Osteocyte (in vitro differentiated cells): ENCODE data around the gene FOXR1. TPM values are rescaled to one million over a fixed set of nuclear protein-coding genes. Genes with fewer than 3 reads are reported as not detected.

Experiments
- DNase-seq: peaks from one replicate; pipeline ENCODE4 v3.0.0; 2021; ENCODE audit warnings: mixed read lengths; ENCODE audit not compliant: unreplicated experiment; ENCODE audit errors: extremely low spot score
- H3K27ac Mint-ChIP-seq: one replicate; pipeline ENCODE4 v1.8.0; 2021; ENCODE audit warnings: mild to moderate bottlenecking, mixed read lengths; ENCODE audit not compliant: unreplicated experiment
- H3K27me3 Mint-ChIP-seq: one replicate; pipeline ENCODE4 v1.8.0; 2021; ENCODE audit warnings: mixed read lengths; ENCODE audit not compliant: unreplicated experiment
- H3K36me3 Mint-ChIP-seq: one replicate; pipeline ENCODE4 v1.8.0; 2021; ENCODE audit warnings: mixed read lengths; ENCODE audit not compliant: unreplicated experiment
- H3K4me1 Mint-ChIP-seq: one replicate; pipeline ENCODE4 v1.8.0; 2021; ENCODE audit warnings: mixed read lengths; ENCODE audit not compliant: unreplicated experiment
- H3K4me3 Mint-ChIP-seq: one replicate; pipeline ENCODE4 v1.8.0; 2021; ENCODE audit warnings: mild to moderate bottlenecking, moderate library complexity, mixed read lengths; ENCODE audit not compliant: unreplicated experiment
- H3K9me3 Mint-ChIP-seq: one replicate; pipeline ENCODE4 v1.8.0; 2021; ENCODE audit warnings: mixed read lengths; ENCODE audit not compliant: unreplicated experiment
- CTCF ChIP-seq: fragments of 200-600 bp; sonication (generic); IDR thresholded peaks from 2 replicates; pipeline ENCODE4 v1.5.0; 2021; ENCODE audit warnings: antibody characterized with exemption, mild to moderate bottlenecking, moderate library complexity
- total RNA-seq: library from RNA; stranded (reverse); gene quantifications from 2 replicates; pipeline ENCODE4 v1.2.1, GENCODE V29; 2021

FOXR1 gene
- total RNA-seq, 1 donor from 2014 or later: not detected

GRCh38 chr11:118924591-118925585 lies 46.7 kb upstream of the FOXR1 start:
- DNase-seq: peak; percentile 86
- no peaks in the 10 kb centered on the region for H3K27me3 Mint-ChIP-seq
- TF ChIP-seq CTCF: no peak
- H3K27ac Mint-ChIP-seq: peak overlapping the region; percentile 90
- peaks cover 2% of the 10 kb centered on the region for H3K36me3 Mint-ChIP-seq
- H3K4me1 Mint-ChIP-seq: peaks cover 62% of the 10 kb centered on the region
- H3K4me3 Mint-ChIP-seq: peak overlapping the region; percentile 97
- no peaks in the 10 kb centered on the region for H3K9me3 Mint-ChIP-seq

GRCh38 chr11:118927554-118928100 lies 43.9 kb upstream of the FOXR1 start:
- no peak for DNase-seq
- Mint-ChIP-seq H3K27ac (peak overlapping the region; percentile 90), H3K4me1 (peaks cover 49% of the 10 kb centered on the region), H3K27me3 (no peaks in the 10 kb centered on the region), H3K4me3 (peak overlapping the region; percentile 92), H3K9me3 (no peaks in the 10 kb centered on the region), H3K36me3 (peaks cover 2% of the 10 kb centered on the region)
- TF ChIP-seq CTCF: no peak

GRCh38 chr11:118928101-118928869 lies 43.3 kb upstream of the FOXR1 start:
- TF ChIP-seq CTCF: peak; percentile 96
- peak; percentile 95 for DNase-seq
- peak overlapping the region; percentile 92 for H3K4me3 Mint-ChIP-seq

GRCh38 chr11:118928870-118929500 lies 42.6 kb upstream of the FOXR1 start:
- peak; percentile 13 for TF ChIP-seq CTCF
- H3K4me1 Mint-ChIP-seq: peaks cover 37% of the 10 kb centered on the region
- H3K27ac Mint-ChIP-seq: peak overlapping the region; percentile 90
- peak overlapping the region; percentile 92 for H3K4me3 Mint-ChIP-seq
- H3K9me3 Mint-ChIP-seq: no peaks in the 10 kb centered on the region
- no peaks in the 10 kb centered on the region for H3K27me3 Mint-ChIP-seq
- H3K36me3 Mint-ChIP-seq: no peaks in the 10 kb centered on the region
- no peak for DNase-seq

More at GRCh38 chr11:118928101-118928869, 43.3 kb upstream of the FOXR1 start:
- Mint-ChIP-seq H3K27ac (peak overlapping the region; percentile 90), H3K36me3 (no peaks in the 10 kb centered on the region), H3K27me3 (no peaks in the 10 kb centered on the region), H3K4me1 (peaks cover 44% of the 10 kb centered on the region), H3K9me3 (no peaks in the 10 kb centered on the region)
